Ovary (tissue), 9 donors: ENCODE results near the gene SF3B3. TPM values are rescaled to one million over a fixed set of nuclear protein-coding genes. Genes with fewer than 3 reads are reported as not detected.

Source experiments
- DNase-seq, 5 donors: peaks; one replicate each; pipeline ENCODE4 v3.0.0-alpha.2; 2019 to 2020
- H3K27ac ChIP-seq, 2 donors: fragments of 200-600 bp; one replicate each; pipeline versions ENCODE4 v1.5.1 to v1.8.0; 2019 to 2022
- H3K27me3 ChIP-seq: fragments of 200-600 bp; one replicate; pipeline ENCODE4 v1.8.0; 2022
- H3K36me3 ChIP-seq: fragments of 200-600 bp; sonication (generic); one replicate; pipeline ENCODE4 v1.5.1; 2019
- H3K4me1 ChIP-seq: one replicate; pipeline ENCODE4 v1.8.1; 2013; ENCODE audit warnings: mild to moderate bottlenecking, moderate library complexity; ENCODE audit not compliant: insufficient read depth
- H3K4me3 ChIP-seq: fragments of 200-600 bp; sonication (generic); one replicate; pipeline ENCODE4 v1.5.1; 2017
- H3K9me3 ChIP-seq, 2 donors: fragments of 200-600 bp in 1 of 2; sonication (generic) in 1 of 2; one replicate each; pipeline versions ENCODE4 v1.5.1 to v1.8.1; 2013 to 2019; ENCODE audit warnings: mild to moderate bottlenecking in 1 of 2, moderate library complexity in 1 of 2
- EP300 ChIP-seq: sonication (generic); formaldehyde crosslinking; IDR thresholded peaks from one replicate; pipeline ENCODE4 v1.6.1; 2017; ENCODE audit warnings: antibody characterized with exemption
- POLR2A ChIP-seq: fragments of 450-650 bp; IDR thresholded peaks from one replicate; pipeline ENCODE4 v1.6.1; 2017; ENCODE audit warnings: antibody characterized with exemption, mild to moderate bottlenecking, moderate library complexity
- WGBS, 3 donors: extraction: QIAGEN DNeasy Blood & Tissue Kit in 1 of 3; methylation state at CpG; one replicate each; pipeline versions ENCODE4 v1.1.5 to v1.1.7; 2013 to 2017; 5-methylcytosine and 5-hydroxymethylcytosine counted together
- intact Hi-C, 4 donors: fragments of 100-400 bp; cut with DNase I; formaldehyde crosslinking; loops; one replicate each; pipeline versions ENCODE4 v1.11.0 to v1.15.1; 2022 to 2023
- polyA plus RNA-seq, 2 donors: library from polyadenylated mRNA; stranded (reverse); fragments of 200-250 nt in 1 of 2; fragments of 350-450 nt in 1 of 2; fragmentation: Illumina TruSeq in 1 of 2; extraction: RNeasy Lipid Tissue Mini Kit (QIAGEN cat#74804) in 1 of 2; gene quantifications; one replicate each; pipeline ENCODE4 v1.2.3, GENCODE V29; 2013 to 2014
- total RNA-seq, 7 donors: library from RNA; depleted of rRNA in 2 of 7; stranded (reverse); fragments of >200 nt in 2 of 7; fragmentation: NEBNext Ultra II Directional in 3 of 7; extraction: Animal tissue kit (Norgen Biotek cat#: 25700) in 3 of 7; gene quantifications; one replicate each; pipeline versions ENCODE4 v1.1.0 to v1.2.4, GENCODE V29; 2016 to 2023
- TF ChIP-seq, protein P1 (sequence below), 3 donors: fragments of 450-650 bp in 2 of 3; fragments of 200-600 bp in 1 of 3; IDR thresholded peaks; one replicate each; pipeline versions ENCODE4 v1.5.1 to v1.8.0; 2016 to 2022; ENCODE audit warnings: antibody characterized with exemption in 3 of 3, mild to moderate bottlenecking in 1 of 3
- donor health status: DM: no; HTN: no; CAD: no; lungs with moderate emphysema.
- donor health status: DM: no; HTN: no; CAD: no.
- donor health status: Bipolar disorder and iron deficiency.
- donor health status: DM: yes; HTN: yes; CAD: no.
- donor health status: DM: no; HTN: no; CAD: no.
- donor health status: DM: yes; HTN: yes; CAD: no.

The SF3B3 gene
- total and polyA plus RNA-seq, 9 donors: 76.1 to 326 (median 282) TPM

DNA sequence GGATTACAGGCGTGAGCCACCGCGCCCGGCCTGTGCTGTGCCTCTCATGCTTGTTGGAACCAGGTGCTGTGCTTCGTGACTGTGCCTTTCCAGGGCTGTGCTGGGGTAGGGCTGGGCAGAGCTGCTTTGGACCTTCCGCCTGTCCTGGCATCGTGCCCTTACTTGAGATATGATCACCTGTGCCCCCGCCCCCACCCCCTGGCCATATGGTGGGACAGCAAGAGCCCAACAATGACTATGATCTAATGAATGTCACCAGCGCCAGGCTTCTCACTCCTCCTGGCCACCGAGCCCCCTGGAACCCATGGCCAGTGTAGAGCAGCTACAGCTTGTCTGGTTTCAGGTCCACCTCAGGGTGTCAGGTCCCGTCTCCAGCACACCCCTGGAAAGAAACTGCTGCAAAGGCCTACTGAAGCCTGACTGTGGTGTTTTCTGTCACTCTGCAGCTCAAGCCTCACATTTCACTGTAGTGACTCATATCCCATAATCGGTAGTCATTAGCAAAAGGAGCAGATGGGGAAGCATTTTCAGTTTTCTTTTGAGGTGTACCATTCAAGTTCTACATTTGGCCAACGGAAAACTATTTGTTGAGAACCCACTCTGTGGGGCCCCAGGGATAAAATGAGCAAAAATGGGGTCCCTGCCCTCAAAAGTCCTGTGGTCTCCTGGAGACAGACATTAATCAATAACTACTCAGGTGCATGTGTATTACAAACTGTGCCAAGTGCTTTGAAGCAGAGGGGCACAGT is 47.2 kb upstream of the SF3B3 start:
- Histone ChIP-seq H3K27me3 (no peaks in the 10 kb centered on the region), H3K9me3 (no peaks in the 10 kb centered on the region), H3K36me3 (peaks cover 3% of the 10 kb centered on the region), H3K4me3 (no peak overlapping the region), H3K4me1 (no peaks in the 10 kb centered on the region), H3K27ac (no peak overlapping the region)
- intact Hi-C loops: no loop called here
- DNase-seq: no peak
- TF ChIP-seq POLR2A (no peak), EP300 (no peak)
- TF ChIP-seq, protein P1, sequence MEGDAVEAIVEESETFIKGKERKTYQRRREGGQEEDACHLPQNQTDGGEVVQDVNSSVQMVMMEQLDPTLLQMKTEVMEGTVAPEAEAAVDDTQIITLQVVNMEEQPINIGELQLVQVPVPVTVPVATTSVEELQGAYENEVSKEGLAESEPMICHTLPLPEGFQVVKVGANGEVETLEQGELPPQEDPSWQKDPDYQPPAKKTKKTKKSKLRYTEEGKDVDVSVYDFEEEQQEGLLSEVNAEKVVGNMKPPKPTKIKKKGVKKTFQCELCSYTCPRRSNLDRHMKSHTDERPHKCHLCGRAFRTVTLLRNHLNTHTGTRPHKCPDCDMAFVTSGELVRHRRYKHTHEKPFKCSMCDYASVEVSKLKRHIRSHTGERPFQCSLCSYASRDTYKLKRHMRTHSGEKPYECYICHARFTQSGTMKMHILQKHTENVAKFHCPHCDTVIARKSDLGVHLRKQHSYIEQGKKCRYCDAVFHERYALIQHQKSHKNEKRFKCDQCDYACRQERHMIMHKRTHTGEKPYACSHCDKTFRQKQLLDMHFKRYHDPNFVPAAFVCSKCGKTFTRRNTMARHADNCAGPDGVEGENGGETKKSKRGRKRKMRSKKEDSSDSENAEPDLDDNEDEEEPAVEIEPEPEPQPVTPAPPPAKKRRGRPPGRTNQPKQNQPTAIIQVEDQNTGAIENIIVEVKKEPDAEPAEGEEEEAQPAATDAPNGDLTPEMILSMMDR (IDR thresholded peaks at IDR 0.05): no peak
- WGBS, 3 donors: 81 to 85% (median 84%) methylated on average over 13 of the region's 13 CpGs

DNA sequence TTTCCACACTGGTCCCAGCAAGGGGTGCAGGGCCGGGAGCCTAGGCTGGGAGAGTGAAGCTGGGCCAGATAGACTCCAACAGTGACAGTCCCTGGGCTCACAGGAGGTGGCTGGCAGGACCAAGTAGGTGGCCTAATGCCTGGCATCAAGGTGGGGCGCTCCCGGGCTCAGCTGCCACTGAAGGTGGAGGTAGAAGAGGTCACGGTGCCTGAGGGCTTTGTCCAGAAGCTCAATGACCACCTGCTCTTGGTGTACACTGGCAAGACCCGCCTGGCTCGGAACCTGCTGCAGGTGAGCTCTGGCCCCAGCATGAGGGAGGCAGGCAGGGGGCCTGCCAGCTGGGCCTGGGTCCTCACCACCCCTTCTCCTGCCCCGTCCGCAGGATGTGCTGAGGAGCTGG is 45.4 kb upstream of the SF3B3 start:
- 92 to 96% (median 93%) methylated on average over 8 of the region's 8 CpGs for WGBS, 3 donors
- Histone ChIP-seq H3K9me3 (no peaks in the 10 kb centered on the region), H3K27ac (no peak overlapping the region), H3K27me3 (no peaks in the 10 kb centered on the region), H3K4me1 (no peaks in the 10 kb centered on the region), H3K36me3 (peaks cover 3% of the 10 kb centered on the region), H3K4me3 (no peak overlapping the region)
- intact Hi-C loops: no loop called here
- TF ChIP-seq EP300: no peak
- no peak for TF ChIP-seq POLR2A
- TF ChIP-seq, protein P1 (IDR thresholded peaks at IDR 0.05): no peak
- no peak for DNase-seq

DNA sequence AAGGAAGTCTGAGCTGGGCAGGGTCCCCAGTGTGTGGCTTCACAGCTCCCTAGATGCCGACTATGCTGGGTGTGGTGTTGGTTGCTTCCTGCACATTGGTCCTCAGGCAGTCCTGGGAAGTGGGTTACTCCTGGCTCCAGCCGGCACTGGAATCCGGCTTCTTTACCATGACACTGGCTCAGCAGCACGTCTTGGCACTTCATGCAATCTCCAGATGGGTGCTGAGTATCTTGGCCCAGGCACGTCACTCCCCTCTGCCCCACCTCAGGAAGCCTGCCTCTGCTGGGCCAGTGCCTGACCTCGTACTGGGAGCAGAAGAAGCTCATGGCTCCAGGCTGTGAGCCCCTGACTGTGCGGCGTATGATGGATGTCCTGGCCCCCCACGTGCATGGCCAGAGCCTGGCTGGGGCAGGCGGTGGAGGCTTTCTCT is 44.7 kb upstream of the SF3B3 start:
- no peak for DNase-seq
- Histone ChIP-seq H3K27ac (no peak overlapping the region), H3K9me3 (no peaks in the 10 kb centered on the region), H3K4me1 (no peaks in the 10 kb centered on the region), H3K4me3 (no peak overlapping the region), H3K27me3 (no peaks in the 10 kb centered on the region), H3K36me3 (peaks cover 3% of the 10 kb centered on the region)
- TF ChIP-seq, protein P1 (IDR thresholded peaks at IDR 0.05): no peak
- no peak for TF ChIP-seq POLR2A
- no peak for TF ChIP-seq EP300
- intact Hi-C loops: no loop called here
- WGBS, 3 donors: 55 to 62% (median 59%) methylated on average over 10 of the region's 10 CpGs

DNA sequence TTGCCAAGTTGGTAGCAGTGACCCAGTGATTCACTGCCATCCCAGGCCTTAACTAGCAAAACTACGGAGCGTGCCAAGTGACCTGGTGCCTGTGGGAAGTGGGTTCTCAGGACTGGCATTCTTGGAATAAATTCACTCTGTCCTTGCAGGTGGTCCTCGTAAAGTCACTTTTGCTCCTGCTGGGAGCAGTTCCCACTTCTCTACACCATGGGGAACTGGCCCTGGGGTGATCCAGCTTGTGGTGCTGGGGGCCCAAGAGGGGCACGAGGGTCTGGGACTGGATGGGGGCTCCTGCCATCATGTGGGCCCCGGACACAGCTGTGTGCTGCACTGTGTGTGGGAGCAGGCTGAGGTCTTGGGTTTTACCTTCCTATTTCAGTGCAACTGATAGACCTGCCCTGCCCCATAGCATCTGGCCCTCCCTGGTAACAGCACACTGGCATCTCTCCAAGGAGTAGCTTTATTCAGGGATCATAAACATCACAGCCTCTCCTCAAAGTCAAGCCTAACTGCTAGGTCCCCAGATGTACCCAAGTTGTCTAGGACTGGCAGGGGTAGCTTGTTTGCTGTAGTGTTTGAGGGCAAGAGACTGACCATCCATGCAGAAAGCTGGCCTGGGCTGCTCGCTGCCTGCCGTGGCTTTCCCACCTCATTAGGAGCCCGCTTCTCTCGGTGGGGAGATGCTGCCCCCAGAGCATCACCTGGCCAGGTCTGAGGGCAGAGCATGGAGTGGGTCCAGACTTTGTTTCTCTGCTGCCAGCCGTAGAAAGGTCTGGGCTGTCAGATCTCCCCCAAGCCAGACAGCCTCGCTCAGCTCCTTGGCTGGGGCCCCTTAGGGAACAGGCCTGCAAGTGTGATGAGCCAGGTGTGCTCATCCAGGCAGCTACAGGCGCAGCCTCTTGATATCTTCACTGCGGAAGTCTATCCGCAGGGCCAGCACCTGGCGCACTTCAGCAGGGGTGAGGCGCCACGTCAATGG is 43.2 kb upstream of the SF3B3 start:
- 76 to 85% (median 78%) methylated on average over 15 to 17 of the region's 17 CpGs for WGBS, 3 donors
- H3K27me3 ChIP-seq: no peaks in the 10 kb centered on the region
- TF ChIP-seq, protein P1 (IDR thresholded peaks at IDR 0.05): no peak
- TF ChIP-seq POLR2A: no peak
- TF ChIP-seq EP300: no peak
- no peaks in the 10 kb centered on the region for H3K9me3 ChIP-seq
- H3K4me1 ChIP-seq: no peaks in the 10 kb centered on the region
- DNase-seq: no peak
- intact Hi-C loops: no loop called here
- H3K4me3 ChIP-seq: no peak overlapping the region
- H3K36me3 ChIP-seq: peaks cover 3% of the 10 kb centered on the region
- no peak overlapping the region for H3K27ac ChIP-seq
